GM21737 (cell line): ENCODE data around the gene FBXO28.
"Not testable (repeated sequence)": the region's sequence is repeated elsewhere in the genome, so short reads cannot be mapped to it uniquely, and the experiment has no call there.

Experiments
- ATAC-seq: cut with Tn5 transposase; IDR thresholded peaks from one replicate; pipeline ENCODE4 v1.9.1; 2021; ENCODE audit warnings: mild to moderate bottlenecking, moderate library complexity; ENCODE audit not compliant: unreplicated experiment

The FBXO28 gene

DNA sequence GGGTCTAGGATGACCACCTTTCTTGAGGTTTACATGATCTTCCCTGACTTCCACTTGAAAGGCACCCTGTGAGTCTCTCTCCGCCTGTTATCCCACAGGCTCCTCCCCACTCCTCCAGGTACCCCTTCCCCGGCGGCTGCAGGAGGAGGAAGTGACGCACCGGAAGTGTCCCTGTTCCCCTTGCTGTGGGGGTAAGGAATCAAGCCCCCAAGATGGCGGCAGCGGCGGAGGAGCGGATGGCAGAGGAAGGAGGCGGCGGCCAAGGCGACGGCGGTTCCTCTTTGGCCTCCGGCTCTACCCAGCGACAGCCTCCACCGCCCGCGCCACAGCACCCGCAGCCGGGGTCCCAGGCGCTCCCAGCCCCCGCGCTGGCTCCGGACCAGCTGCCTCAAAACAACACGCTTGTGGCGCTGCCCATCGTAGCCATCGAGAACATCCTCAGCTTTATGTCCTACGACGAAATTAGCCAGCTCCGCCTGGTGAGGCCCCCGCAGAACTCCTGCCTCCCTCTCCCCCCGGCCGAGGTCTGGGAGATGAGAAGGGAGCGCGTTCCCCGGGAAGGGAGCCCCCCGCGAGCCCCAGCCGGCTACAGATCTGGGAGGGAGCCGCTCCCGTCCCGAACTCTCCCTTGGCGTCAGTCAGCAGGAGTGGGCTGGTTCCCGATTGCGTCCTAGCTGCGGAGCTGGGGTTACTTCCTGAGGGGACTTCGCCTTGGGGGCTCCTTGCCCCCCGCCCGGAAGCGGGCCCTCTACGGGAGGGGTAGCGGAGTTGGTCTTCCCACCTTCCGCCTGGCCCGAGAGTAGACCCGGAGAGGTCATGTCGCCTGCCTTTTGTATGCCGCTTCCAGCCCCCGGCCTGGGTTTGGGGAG is at the start of gene FBXO28:
FBXO28 (plus strand) TSS at position 194 of the 869 bp plus-strand sequence; CDS start at position 213, 19 bp downstream.
- ATAC-seq = peak; percentile 95

- no peak for ATAC-seq
Measured at GRCh38 chr1:224064150-224064549, 49.8 kb upstream of the FBXO28 start.

DNA sequence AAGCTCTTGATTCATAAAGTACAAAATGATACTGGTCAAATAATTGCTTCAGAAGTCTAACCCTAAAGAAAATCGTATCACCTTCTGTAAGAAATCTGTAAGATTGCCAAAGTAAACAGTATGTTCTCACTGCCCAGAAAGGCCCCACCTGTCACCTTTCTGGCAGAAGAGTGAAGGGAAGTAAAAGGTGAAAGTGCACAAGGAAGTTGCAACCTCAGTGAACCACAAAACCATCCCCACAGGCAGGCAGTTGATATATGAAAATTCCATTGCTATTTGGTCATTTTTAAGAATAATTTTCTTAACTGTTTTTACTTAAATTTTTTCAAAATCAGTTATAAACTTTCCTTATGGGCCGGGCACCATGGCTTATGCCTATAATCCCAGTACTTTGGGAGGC is 48.5 kb upstream of the FBXO28 start:
- no peak for ATAC-seq

GRCh38 chr1:224067207-224067606 is 46.7 kb upstream of the FBXO28 start:
- ATAC-seq = no peak

DNA sequence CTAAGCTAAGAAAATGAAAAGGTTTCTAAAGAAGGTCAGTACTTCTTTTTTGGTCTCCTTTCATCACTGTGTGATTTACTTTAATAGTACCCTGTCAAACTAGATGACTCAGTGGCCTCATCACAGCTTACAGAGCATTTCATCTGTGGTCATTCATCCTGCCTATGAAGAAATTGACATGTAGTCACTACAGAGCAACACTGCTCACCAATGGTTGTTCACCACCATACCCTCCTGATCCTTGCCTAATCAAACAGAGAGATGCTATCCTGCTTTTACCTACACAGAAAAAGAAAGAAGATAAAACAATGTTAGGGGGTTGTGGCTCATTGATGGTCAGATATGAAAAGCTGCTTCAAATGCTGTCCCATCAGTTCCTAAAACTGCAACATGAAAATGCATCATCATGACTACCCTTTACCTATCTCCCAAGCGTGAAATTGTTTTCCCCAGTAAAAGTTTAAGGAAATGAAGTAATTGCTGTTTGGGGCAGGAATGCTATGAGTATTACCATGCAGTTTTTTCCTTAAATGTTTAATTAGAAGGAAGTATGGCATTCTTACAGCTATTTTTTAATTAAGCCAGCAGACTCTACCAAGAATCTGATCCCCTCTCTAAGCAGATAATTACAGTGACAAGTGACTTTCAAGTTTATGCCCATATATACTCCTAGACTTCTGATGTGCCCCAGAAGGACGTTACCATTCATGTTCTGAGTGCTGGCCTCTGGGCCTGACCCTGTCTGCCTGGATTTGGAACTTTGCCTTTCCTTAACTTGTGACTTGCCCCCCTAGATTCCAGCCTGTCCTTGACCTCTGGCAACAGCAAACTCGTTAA is 46.1 kb upstream of the FBXO28 start:
- no peak for ATAC-seq

DNA sequence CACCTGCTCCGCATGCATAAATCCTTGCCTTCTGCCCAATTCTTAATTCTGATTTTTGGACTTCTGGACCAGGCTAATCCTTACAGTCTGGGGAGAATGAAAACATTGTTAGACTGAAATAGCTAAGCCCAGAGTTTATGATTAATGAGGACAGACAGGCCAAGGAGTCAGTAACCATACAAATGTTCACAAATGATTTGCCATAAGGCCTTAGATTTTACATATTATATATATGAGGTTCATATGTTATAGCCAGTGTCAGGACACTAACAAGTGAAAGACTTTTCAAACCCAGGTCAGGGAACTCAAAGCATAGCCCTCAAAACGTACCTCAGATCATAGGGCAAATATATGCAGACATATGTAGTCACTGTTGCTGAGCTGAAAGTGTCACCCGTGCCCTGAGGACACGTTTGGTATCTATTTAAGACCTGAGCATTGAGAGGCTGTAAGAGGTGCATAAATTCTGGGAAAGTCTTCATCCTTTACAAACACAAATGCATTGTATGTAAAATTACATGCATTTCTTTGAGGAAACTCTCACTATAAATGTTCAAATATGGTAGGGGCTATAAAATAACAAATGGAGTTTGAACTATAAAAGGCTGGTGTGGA is 45.3 kb upstream of the FBXO28 start:
- no peak for ATAC-seq

GRCh38 chr1:224069138-224069537 is 44.8 kb upstream of the FBXO28 start:
- ATAC-seq = no peak

- no peak for ATAC-seq
Measured at GRCh38 chr1:224070521-224070920, 43.4 kb upstream of the FBXO28 start.

- ATAC-seq = no peak
Measured at GRCh38 chr1:224076407-224076806, 37.5 kb upstream of the FBXO28 start.

DNA sequence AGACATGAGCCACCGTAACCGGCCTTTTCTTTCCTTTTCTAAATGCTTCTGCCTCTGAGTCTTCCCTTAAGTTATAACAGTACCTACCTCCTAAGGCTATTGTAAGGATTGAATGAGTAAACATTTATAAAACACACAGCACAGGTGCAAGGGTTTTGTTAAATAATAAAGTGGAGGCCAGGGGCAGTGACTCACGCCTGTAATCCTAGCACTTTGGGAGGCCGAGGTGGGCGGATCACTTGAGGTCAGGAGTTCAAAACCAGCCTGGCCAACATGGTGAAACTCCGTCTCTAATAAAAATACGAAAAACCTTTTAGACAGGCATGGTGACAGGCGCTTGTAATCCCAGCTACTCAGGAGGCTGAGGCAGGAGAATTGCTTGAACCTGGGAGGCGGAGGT is 34.3 kb upstream of the FBXO28 start:
- not testable (repeated sequence) for ATAC-seq

DNA sequence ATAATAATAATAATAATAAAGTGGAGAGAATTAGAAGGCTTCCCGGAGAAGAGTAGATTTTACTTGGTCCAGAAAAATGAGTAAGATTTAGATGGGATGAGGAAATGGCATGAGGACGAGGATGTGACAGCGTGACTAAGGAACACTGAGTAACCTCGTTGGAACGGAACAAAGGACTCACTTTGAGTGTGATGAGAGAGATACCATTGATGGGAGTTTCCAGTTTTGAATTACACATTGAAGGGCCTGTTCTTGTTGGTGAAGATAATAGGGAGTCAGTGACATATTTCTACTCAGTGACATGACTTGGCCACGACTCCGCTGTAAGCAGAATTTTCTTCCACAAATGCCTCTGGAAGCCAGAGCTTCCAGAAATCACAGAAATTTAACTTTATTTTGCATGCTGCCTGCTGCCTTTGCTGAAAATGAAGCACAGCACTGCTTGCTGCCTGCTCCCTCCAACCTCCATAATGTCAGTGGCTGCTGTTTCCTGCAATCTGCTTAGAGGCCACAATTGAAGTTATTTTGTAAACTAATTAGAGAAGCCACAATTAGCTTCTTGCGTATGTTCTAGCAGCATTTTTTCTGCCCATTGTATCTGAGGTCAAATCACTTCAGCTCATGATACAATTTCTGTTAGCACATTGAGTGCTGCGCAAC is 33.7 kb upstream of the FBXO28 start:
- ATAC-seq = no peak

DNA sequence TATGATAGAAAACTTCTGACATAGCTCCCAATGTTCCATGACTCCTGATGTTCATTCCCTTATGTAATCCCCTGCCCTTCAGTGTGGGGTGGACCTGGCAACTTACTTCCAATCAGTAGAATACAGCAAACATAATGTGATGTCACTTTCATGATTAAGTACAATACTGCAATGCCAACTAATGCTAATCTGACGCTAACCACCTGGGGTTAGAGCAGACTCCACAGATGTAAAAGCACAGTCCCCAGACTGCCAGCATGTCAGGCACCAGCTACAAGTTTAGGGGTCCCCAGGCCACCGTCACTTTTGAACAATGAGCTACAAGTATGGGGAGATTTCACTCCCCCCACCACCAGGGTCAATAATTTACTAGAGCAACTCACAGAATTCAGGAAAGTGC is 32.3 kb upstream of the FBXO28 start:
- no peak for ATAC-seq

DNA sequence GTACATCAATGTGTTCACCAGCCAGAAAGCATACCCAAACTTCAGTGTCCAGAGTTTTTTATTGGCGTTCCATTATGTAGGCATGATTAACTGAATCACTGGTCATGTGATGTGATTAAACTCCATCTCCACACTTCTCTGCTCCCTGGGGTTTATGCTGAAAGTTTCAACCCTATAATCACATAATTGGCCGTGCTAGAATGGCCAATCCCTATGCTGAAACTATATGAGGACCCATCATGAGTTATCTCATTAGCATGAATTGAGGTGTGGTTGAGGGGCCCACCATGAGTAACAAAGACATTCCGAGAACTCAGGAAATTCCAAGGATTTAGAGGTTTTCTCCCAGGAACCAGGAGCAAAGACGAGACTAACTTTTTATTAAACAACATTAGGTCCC is 31.8 kb upstream of the FBXO28 start:
- no peak for ATAC-seq

GRCh38 chr1:224084867-224085266 is 29.0 kb upstream of the FBXO28 start:
- ATAC-seq = no peak

DNA sequence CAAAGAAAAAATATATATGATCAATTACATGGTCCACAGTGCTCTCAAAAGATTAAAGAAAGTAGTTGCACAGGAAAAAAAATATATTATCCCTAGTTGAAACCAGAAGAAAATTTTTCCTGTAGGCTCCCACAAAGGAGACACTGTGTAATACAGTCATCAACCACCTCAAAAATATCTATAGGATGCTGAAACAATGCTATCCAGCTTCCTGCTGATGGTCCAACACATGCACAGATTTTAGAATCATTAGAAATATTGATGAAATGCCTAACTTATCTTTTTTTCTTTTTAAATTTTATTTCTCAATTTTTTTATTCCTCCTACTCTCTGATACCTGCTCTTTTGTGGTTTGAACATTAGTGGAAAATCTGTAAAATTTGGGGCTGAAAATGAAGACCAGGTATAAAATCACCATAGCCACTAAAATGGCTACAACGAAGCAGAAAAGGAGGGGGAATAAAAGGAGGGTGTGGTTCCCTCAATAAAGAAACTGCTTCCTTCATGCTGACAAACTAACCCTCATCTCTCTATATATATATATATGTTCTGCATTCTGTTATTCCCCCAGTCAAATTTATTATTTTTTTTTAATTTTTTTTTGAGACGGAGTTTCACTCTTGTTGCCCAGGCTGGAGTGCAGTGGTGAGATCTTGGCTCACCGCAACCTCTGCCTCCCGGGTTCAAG is 28.3 kb upstream of the FBXO28 start:
- ATAC-seq = no peak

DNA sequence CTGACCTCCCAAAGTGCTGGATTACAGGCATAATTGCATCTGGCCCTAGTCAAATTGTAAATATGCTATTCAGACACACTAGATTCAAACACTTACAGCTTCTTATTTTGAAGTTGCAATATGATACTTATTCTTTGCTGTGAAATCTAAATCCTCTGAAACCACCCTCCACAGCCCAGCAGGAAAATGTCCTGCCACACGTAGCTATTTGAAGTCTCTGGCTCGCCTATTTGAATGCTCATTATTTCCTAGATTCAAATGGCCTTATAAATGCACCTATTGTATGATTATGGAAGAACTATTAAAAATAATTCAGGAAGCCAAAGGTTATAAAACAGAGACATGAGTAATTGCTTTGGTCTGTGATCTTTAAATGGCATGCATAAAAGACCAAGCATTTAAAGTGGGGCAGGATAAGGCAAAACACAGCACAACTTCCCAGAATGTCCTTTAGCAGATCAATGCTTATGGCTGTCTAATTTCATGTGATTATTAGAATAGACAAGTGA is 26.6 kb upstream of the FBXO28 start:
- ATAC-seq = no peak

GRCh38 chr1:224089583-224089982 is 24.3 kb upstream of the FBXO28 start:
- no peak for ATAC-seq

GRCh38 chr1:224090116-224090515 is 23.8 kb upstream of the FBXO28 start:
- ATAC-seq = no peak

- no peak for ATAC-seq
Measured at GRCh38 chr1:224092111-224092510, 21.8 kb upstream of the FBXO28 start.

DNA sequence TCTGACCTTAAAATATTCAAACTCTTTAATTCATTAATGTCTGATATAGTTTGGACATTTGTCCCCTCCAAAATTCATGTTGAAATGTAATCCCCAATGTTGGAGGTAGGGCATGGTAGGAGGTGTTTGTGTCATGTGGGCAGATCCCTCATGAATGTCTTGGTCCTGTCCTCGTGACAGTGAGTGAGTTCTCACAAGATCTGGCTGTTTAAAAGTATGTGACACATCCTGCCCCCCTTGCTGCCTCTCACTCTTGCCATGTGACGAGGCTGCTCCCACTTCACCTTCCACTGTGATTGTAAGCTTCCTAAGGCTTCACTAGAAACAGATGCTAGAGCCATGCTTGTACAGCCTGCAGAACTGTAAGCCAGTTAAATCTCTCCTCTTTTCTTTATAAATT is 21.3 kb upstream of the FBXO28 start:
- no peak for ATAC-seq
